Stimulated activated naive CD8-positive, alpha-beta T cell treated with anti-CD3 and anti-CD28 coated beads, Interleukin-15, Interleukin-2, amounts not matched to agents 100 ng/mL and 50 ng/mL, for 24 hours (primary cell): ENCODE data around the gene PLEKHA6.
"Not testable (repeated sequence)": the region's sequence is repeated elsewhere in the genome, so short reads cannot be mapped to it uniquely, and the experiment has no call there.

Experiments
- H3K27ac Mint-ChIP-seq: one replicate; pipeline ENCODE4 v1.8.0; 2021; ENCODE audit warnings: mild to moderate bottlenecking, mixed read lengths
- H3K27me3 Mint-ChIP-seq: one replicate; pipeline ENCODE4 v1.8.0; 2021; ENCODE audit warnings: mixed read lengths
- H3K36me3 Mint-ChIP-seq: one replicate; pipeline ENCODE4 v1.8.0; 2021; ENCODE audit warnings: low read depth, mixed read lengths
- H3K4me1 Mint-ChIP-seq: one replicate; pipeline ENCODE4 v1.8.0; 2021; ENCODE audit warnings: low read depth, mixed read lengths
- H3K4me3 Mint-ChIP-seq: one replicate; pipeline ENCODE4 v1.8.0; 2021; ENCODE audit warnings: mild to moderate bottlenecking, mixed read lengths
- H3K9me3 Mint-ChIP-seq: one replicate; pipeline ENCODE4 v1.8.0; 2021; ENCODE audit warnings: mixed read lengths

PLEKHA6 gene

DNA sequence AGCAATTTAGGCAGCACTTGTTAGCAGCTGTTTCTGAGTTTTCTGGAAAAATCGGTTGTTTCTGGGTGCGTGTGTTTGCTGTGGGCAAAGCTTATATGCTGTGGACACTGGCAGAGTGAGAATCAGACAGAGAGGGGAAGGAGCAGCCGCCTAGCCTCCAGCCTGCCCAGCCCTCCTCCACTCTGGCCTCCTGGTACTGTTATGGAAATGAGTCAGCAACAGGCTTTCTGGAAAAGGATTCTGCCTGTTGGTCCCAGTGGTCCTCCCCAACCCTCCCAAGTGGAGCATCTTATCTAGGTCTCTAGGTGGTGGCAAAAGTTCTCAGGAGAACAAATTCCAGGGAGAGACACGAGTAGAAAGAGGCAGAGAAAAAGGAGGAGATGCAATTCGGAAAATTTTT, 103.8 kb downstream of the PLEKHA6 start:
- Mint-ChIP-seq H3K27me3 (no peaks in the 10 kb centered on the region), H3K9me3 (no peaks in the 10 kb centered on the region), H3K36me3 (no peaks in the 10 kb centered on the region), H3K4me1 (no peaks in the 10 kb centered on the region), H3K4me3 (no peak overlapping the region), H3K27ac (no peak overlapping the region)

DNA sequence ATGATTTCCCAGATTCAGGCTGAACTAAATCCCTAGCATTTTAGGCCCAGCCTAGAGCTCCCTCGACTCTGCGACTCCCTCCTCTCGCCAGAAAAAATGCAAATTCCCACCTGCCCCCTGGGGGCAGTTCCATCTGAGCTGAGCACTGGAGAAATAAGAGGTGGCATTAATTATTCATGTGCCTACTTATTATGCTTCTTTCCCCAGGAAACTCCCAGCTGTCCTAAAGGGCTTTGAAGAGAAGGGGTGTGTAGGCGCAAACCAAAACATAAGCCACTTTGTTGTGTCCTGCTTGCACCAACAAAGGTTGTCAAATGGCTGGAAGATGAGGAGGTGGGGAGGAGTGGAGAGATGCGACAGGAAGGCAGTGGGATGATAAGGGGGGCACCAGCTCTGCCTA, 104.5 kb downstream of the PLEKHA6 start:
- H3K27ac Mint-ChIP-seq, result no peak overlapping the region
- no peaks in the 10 kb centered on the region for H3K4me1 Mint-ChIP-seq
- no peaks in the 10 kb centered on the region for H3K36me3 Mint-ChIP-seq
- no peaks in the 10 kb centered on the region for H3K9me3 Mint-ChIP-seq
- H3K4me3 Mint-ChIP-seq, result no peak overlapping the region
- no peaks in the 10 kb centered on the region for H3K27me3 Mint-ChIP-seq

- H3K27ac Mint-ChIP-seq, result no peak overlapping the region
- no peaks in the 10 kb centered on the region for H3K27me3 Mint-ChIP-seq
Measured at GRCh38 chr1:204254031-204254661, 105.6 kb downstream of the PLEKHA6 start.

GRCh38 chr1:204251926-204252689, 107.6 kb downstream of the PLEKHA6 start:
- Mint-ChIP-seq H3K4me1 (no peaks in the 10 kb centered on the region), H3K27ac (no peak overlapping the region), H3K9me3 (no peaks in the 10 kb centered on the region), H3K4me3 (no peak overlapping the region), H3K27me3 (no peaks in the 10 kb centered on the region), H3K36me3 (no peaks in the 10 kb centered on the region)

More at GRCh38 chr1:204254031-204254661, 105.6 kb downstream of the PLEKHA6 start:
- Mint-ChIP-seq H3K36me3 (no peaks in the 10 kb centered on the region), H3K4me3 (no peak overlapping the region), H3K9me3 (no peaks in the 10 kb centered on the region), H3K4me1 (no peaks in the 10 kb centered on the region)

GRCh38 chr1:204251286-204251685, 108.4 kb downstream of the PLEKHA6 start:
- Mint-ChIP-seq H3K4me1 (no peaks in the 10 kb centered on the region), H3K27me3 (no peaks in the 10 kb centered on the region), H3K36me3 (no peaks in the 10 kb centered on the region), H3K9me3 (no peaks in the 10 kb centered on the region), H3K4me3 (no peak overlapping the region), H3K27ac (no peak overlapping the region)

GRCh38 chr1:204250428-204251030, 109.2 kb downstream of the PLEKHA6 start:
- Mint-ChIP-seq H3K9me3 (no peaks in the 10 kb centered on the region), H3K27ac (no peak overlapping the region), H3K4me3 (no peak overlapping the region), H3K27me3 (no peaks in the 10 kb centered on the region), H3K4me1 (no peaks in the 10 kb centered on the region), H3K36me3 (no peaks in the 10 kb centered on the region)

GRCh38 chr1:204249736-204250427, 109.8 kb downstream of the PLEKHA6 start:
- Mint-ChIP-seq H3K36me3 (no peaks in the 10 kb centered on the region), H3K27ac (no peak overlapping the region), H3K4me1 (no peaks in the 10 kb centered on the region), H3K27me3 (no peaks in the 10 kb centered on the region), H3K9me3 (no peaks in the 10 kb centered on the region), H3K4me3 (no peak overlapping the region)

DNA sequence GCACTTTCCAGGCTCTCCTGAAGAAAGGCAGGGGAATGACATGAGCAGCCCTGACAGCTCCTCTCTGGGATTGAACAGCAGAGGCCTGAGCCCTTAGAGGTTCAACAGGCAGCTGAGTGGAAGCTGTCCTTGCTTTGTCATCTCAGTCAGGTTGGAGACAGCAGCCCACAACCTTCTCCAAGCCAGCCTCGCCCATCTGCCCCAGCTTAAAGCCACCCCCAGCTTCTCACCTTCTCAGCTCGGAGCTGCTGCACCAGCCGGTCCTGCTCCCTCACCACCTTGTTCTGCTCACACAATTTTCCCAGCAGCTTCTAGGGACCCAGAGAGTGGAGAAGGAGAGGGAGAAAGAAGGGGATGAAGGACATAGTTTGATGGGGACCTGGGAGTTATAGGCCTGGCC, 110.8 kb downstream of the PLEKHA6 start:
- no peaks in the 10 kb centered on the region for H3K9me3 Mint-ChIP-seq
- no peaks in the 10 kb centered on the region for H3K27me3 Mint-ChIP-seq
- no peak overlapping the region for H3K4me3 Mint-ChIP-seq
- H3K27ac Mint-ChIP-seq, result no peak overlapping the region
- H3K4me1 Mint-ChIP-seq, result no peaks in the 10 kb centered on the region
- H3K36me3 Mint-ChIP-seq, result no peaks in the 10 kb centered on the region

DNA sequence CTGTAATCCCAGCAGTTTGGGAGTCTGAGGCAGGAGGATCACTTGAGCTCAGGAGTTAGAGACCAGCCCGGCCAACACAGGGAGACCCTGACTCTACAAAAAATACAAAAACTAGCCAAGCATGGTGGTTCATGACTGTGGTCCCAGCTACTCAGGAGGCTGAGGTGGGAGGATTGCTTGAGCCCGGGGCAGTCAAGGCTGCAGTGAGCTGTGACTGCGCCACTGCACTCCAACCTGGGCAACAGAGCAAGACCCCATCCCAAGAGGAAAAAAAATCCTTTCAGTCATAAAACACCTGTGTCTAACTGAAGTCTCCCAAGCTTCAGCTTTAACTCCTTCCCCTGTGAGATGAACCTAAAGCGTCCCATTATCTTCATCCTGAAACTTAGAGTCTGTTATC, 112.9 kb downstream of the PLEKHA6 start:
- Mint-ChIP-seq H3K4me1 (no peaks in the 10 kb centered on the region), H3K36me3 (no peaks in the 10 kb centered on the region), H3K9me3 (no peaks in the 10 kb centered on the region), H3K27me3 (no peaks in the 10 kb centered on the region), H3K4me3 (no peak overlapping the region), H3K27ac (no peak overlapping the region)

GRCh38 chr1:204242920-204243319, 116.8 kb downstream of the PLEKHA6 start:
- no peaks in the 10 kb centered on the region for H3K9me3 Mint-ChIP-seq
- H3K4me3 Mint-ChIP-seq, result no peak overlapping the region
- no peak overlapping the region for H3K27ac Mint-ChIP-seq
- H3K4me1 Mint-ChIP-seq, result no peaks in the 10 kb centered on the region
- no peaks in the 10 kb centered on the region for H3K27me3 Mint-ChIP-seq
- H3K36me3 Mint-ChIP-seq, result no peaks in the 10 kb centered on the region

DNA sequence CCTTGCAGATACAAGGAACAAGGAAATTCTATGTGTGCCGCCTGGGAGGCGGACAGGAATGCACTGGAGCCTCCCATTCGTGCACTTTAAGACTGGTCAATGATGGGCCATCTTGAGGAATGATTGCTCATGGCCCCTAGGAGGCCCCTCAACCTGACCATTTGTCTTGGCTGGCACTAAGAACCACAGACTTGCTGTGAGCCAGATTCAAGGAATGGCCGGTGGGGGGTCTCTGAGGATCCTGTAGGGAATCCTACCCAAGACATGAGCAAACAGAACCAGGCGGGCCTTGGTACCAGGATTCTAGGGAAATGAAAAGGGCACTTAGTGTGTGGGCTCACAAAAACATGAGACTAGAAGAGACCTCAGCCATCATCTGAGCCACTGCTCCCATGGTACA, 117.8 kb downstream of the PLEKHA6 start:
- Mint-ChIP-seq H3K4me3 (no peak overlapping the region), H3K27ac (no peak overlapping the region), H3K9me3 (no peaks in the 10 kb centered on the region), H3K4me1 (no peaks in the 10 kb centered on the region), H3K36me3 (no peaks in the 10 kb centered on the region), H3K27me3 (no peaks in the 10 kb centered on the region)

DNA sequence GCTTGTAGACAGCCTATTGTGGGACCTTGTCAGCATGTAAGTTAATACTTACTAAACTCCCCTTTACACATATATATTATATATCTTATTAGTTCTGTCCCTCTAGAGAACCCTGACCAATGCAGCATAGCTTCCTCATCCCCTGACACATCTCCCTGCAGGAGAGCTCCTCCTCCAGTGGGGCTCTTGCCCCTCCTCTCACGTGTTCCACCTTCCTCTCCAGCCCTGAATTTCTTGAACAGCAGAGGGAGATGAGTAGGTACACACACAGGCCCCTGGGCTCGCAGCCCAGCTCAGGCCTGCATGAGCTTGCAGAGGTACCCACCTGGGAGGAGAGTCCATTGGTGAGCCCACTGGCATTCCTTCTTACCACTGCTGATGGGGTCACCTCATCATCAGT, 118.7 kb downstream of the PLEKHA6 start:
- H3K4me3 Mint-ChIP-seq, result no peak overlapping the region
- peaks cover 2% of the 10 kb centered on the region for H3K9me3 Mint-ChIP-seq
- H3K27me3 Mint-ChIP-seq, result no peaks in the 10 kb centered on the region
- no peaks in the 10 kb centered on the region for H3K4me1 Mint-ChIP-seq
- H3K27ac Mint-ChIP-seq, result no peak overlapping the region
- no peaks in the 10 kb centered on the region for H3K36me3 Mint-ChIP-seq

GRCh38 chr1:204240233-204240632, 119.5 kb downstream of the PLEKHA6 start:
- no peak overlapping the region for H3K4me3 Mint-ChIP-seq
- H3K4me1 Mint-ChIP-seq, result no peaks in the 10 kb centered on the region
- H3K27me3 Mint-ChIP-seq, result no peaks in the 10 kb centered on the region
- H3K27ac Mint-ChIP-seq, result no peak overlapping the region
- H3K9me3 Mint-ChIP-seq, result peaks cover 5% of the 10 kb centered on the region
- no peaks in the 10 kb centered on the region for H3K36me3 Mint-ChIP-seq

DNA sequence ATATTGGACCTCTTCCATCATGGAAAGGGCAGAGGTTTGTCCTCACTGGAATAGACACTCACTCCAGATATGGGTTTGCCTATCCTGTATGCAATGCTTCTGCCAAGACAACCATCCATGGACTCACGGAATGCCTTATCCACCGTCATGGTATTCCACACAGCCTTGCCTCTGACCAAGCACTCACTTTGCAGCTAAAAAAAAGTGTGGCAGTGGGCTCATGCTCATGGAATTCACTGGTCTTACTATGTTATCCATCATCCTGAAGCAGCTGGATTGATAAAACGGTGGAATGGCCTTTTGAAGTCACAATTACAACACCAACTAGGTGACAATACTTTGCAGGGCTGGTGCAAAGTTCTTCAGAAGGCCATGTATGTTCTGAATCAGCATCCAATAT, 120.3 kb downstream of the PLEKHA6 start:
- not testable (repeated sequence) for H3K9me3 Mint-ChIP-seq, H3K27me3 Mint-ChIP-seq, H3K4me3 Mint-ChIP-seq, H3K27ac Mint-ChIP-seq, H3K4me1 Mint-ChIP-seq, H3K36me3 Mint-ChIP-seq

GRCh38 chr1:204238520-204238919, 121.2 kb downstream of the PLEKHA6 start:
- not testable (repeated sequence) for H3K27ac Mint-ChIP-seq, H3K27me3 Mint-ChIP-seq, H3K36me3 Mint-ChIP-seq, H3K4me3 Mint-ChIP-seq, H3K4me1 Mint-ChIP-seq, H3K9me3 Mint-ChIP-seq
